Measurements from ENCODE around the gene ALS2. TPM values are rescaled to one million over a fixed set of nuclear protein-coding genes. Genes with fewer than 3 reads are reported as not detected.

ALS2 gene
- total RNA-seq, 4 donors from 2014 or later: 11.6 to 24.9 (median 19.1) TPM

- WGBS: 69% methylated on average over 3 of the region's 3 CpGs
- TF ChIP-seq POLR2A (IDR thresholded peaks at IDR 0.05) (no peak), CTCF (IDR thresholded peaks at IDR 0.05) (no peak), EP300 (IDR thresholded peaks at IDR 0.05) (no peak), POLR2AphosphoS5 (IDR thresholded peaks at IDR 0.05) (no peak)
- no peaks in the 10 kb centered on the region for H3K4me1 ChIP-seq
- no peak for DNase-seq (ENCODE audit: low spot score in 2 of 2)
- no peaks in the 10 kb centered on the region for H3K27me3 ChIP-seq
- no peak overlapping the region for H3K4me3 ChIP-seq
- H3K27ac ChIP-seq: no peak overlapping the region
- no peaks in the 10 kb centered on the region for H3K36me3 ChIP-seq
- no peaks in the 10 kb centered on the region for H3K9me3 ChIP-seq
Observed at GRCh38 chr2:201668402-201668910, 112.3 kb downstream of the ALS2 start.

GRCh38 chr2:201664334-201664733, 116.4 kb downstream of the ALS2 start:
- Histone ChIP-seq H3K27me3 (no peaks in the 10 kb centered on the region), H3K27ac (no peak overlapping the region), H3K9me3 (no peaks in the 10 kb centered on the region), H3K4me1 (no peaks in the 10 kb centered on the region), H3K36me3 (no peaks in the 10 kb centered on the region), H3K4me3 (no peak overlapping the region)
- TF ChIP-seq CTCF (IDR thresholded peaks at IDR 0.05): no peak
- no peak for TF ChIP-seq POLR2A (IDR thresholded peaks at IDR 0.05)
- TF ChIP-seq EP300 (IDR thresholded peaks at IDR 0.05): no peak
- TF ChIP-seq POLR2AphosphoS5 (IDR thresholded peaks at IDR 0.05): no peak
- WGBS: 82% methylated on average over 8 of the region's 8 CpGs
- DNase-seq (ENCODE audit: low spot score in 2 of 2): no peak

GRCh38 chr2:201661366-201661765, 119.4 kb downstream of the ALS2 start:
- H3K9me3 ChIP-seq: no peaks in the 10 kb centered on the region
- H3K4me3 ChIP-seq: no peak overlapping the region
- no peak for TF ChIP-seq POLR2A (IDR thresholded peaks at IDR 0.05)
- no peak for TF ChIP-seq CTCF (IDR thresholded peaks at IDR 0.05)
- no peak for TF ChIP-seq EP300 (IDR thresholded peaks at IDR 0.05)
- TF ChIP-seq POLR2AphosphoS5 (IDR thresholded peaks at IDR 0.05): no peak
- no peak for DNase-seq (ENCODE audit: low spot score in 2 of 2)
- no peaks in the 10 kb centered on the region for H3K36me3 ChIP-seq
- H3K4me1 ChIP-seq: no peaks in the 10 kb centered on the region
- no peak overlapping the region for H3K27ac ChIP-seq
- WGBS: 65% methylated on average over 5 of the region's 5 CpGs
- H3K27me3 ChIP-seq: no peaks in the 10 kb centered on the region

- Histone ChIP-seq H3K27ac (no peak overlapping the region), H3K4me1 (no peaks in the 10 kb centered on the region), H3K4me3 (no peak overlapping the region), H3K27me3 (no peaks in the 10 kb centered on the region), H3K36me3 (no peaks in the 10 kb centered on the region), H3K9me3 (no peaks in the 10 kb centered on the region)
- no peak for TF ChIP-seq POLR2A (IDR thresholded peaks at IDR 0.05)
- TF ChIP-seq POLR2AphosphoS5 (IDR thresholded peaks at IDR 0.05): no peak
- TF ChIP-seq CTCF (IDR thresholded peaks at IDR 0.05): no peak
- TF ChIP-seq EP300 (IDR thresholded peaks at IDR 0.05): no peak
- 31% methylated on average over 5 of the region's 5 CpGs for WGBS
- DNase-seq (ENCODE audit: low spot score in 2 of 2): no peak
Observed at GRCh38 chr2:201660293-201660895, 120.3 kb downstream of the ALS2 start.

GRCh38 chr2:201656740-201657139, 124.0 kb downstream of the ALS2 start:
- Histone ChIP-seq H3K9me3 (no peaks in the 10 kb centered on the region), H3K27ac (no peak overlapping the region), H3K36me3 (no peaks in the 10 kb centered on the region), H3K4me3 (no peak overlapping the region), H3K27me3 (no peaks in the 10 kb centered on the region), H3K4me1 (peaks cover 6% of the 10 kb centered on the region)
- WGBS: 88% methylated on average over 5 of the region's 5 CpGs
- DNase-seq (ENCODE audit: low spot score in 2 of 2): no peak
- no peak for TF ChIP-seq POLR2AphosphoS5 (IDR thresholded peaks at IDR 0.05)
- TF ChIP-seq POLR2A (IDR thresholded peaks at IDR 0.05): no peak
- TF ChIP-seq EP300 (IDR thresholded peaks at IDR 0.05): no peak
- TF ChIP-seq CTCF (IDR thresholded peaks at IDR 0.05): no peak

All from suprapubic skin (tissue), 4 donors.